H1 (cell line): Measurements from ENCODE around the gene DAGLA. TPM values are rescaled to one million over a fixed set of nuclear protein-coding genes. Genes with fewer than 3 reads are reported as not detected.

ENCODE experiments used
- CTCF ChIA-PET: fragments of 300-600 bp; sonication (Branson Sonifier 250); formaldehyde crosslinking; loops from one replicate; lab custom pipeline; 2021; ENCODE audit not compliant: partially characterized antibody; lab: Charles Lee
- POLR2A ChIA-PET: fragments of 300-600 bp; sonication (Branson Sonifier 250); formaldehyde crosslinking; loops from one replicate; lab custom pipeline; 2021; ENCODE audit warnings: inconsistent platforms; ENCODE audit not compliant: partially characterized antibody; lab: Charles Lee
- DNase-seq, 2 experiments: peaks; one replicate each; pipeline versions ENCODE4 v3.0.0 to v3.0.0-alpha.2; 2010 to 2022; ENCODE audit warnings: low spot score in 2 of 2, low read depth in 1 of 2, mixed read lengths in 1 of 2
- FAIRE-seq: peaks from 2 replicates; lab custom pipeline; 2011; peaks lifted over from hg19 to GRCh38; lab: Jason Lieb, UNC
- H2AFZ ChIP-seq: 2 replicates; pipeline ENCODE4 v1.8.1; 2012; ENCODE audit warnings: low read length, inconsistent platforms
- H2AK5ac ChIP-seq: 2 replicates; pipeline ENCODE4 v1.6.1; 2013; ENCODE audit warnings: low read depth, low read length
- H2BK120ac ChIP-seq: replicated peaks from 2 replicates; pipeline ENCODE3; 2013; ENCODE audit warnings: low read depth, low read length, inconsistent platforms
- H2BK12ac ChIP-seq: 2 replicates; pipeline ENCODE4 v1.6.1; 2013; ENCODE audit warnings: low read depth, low read length
- H2BK15ac ChIP-seq: 2 replicates; pipeline ENCODE4 v1.6.1; 2013; ENCODE audit warnings: low read length
- H2BK20ac ChIP-seq: 2 replicates; pipeline ENCODE4 v1.6.1; 2013; ENCODE audit warnings: low read length
- H2BK5ac ChIP-seq: 2 replicates; pipeline ENCODE4 v1.6.1; 2013; ENCODE audit warnings: low read depth, low read length
- H3K14ac ChIP-seq: 2 replicates; pipeline ENCODE4 v1.6.1; 2013; ENCODE audit warnings: inconsistent platforms; ENCODE audit not compliant: insufficient read length
- H3K18ac ChIP-seq: 2 replicates; pipeline ENCODE4 v1.6.1; 2013; ENCODE audit warnings: low read length; ENCODE audit errors: extremely low read depth
- H3K23ac ChIP-seq: 2 replicates; pipeline ENCODE4 v1.6.1; 2013; ENCODE audit warnings: inconsistent platforms; ENCODE audit not compliant: insufficient read length
- H3K23me2 ChIP-seq: 2 replicates; pipeline ENCODE4 v1.6.1; 2013; ENCODE audit warnings: low read depth, low read length
- H3K27ac ChIP-seq: 2 replicates; pipeline ENCODE4 v1.6.1; 2011; ENCODE audit warnings: low read depth, low read length, inconsistent platforms
- H3K27me3 ChIP-seq, 4 experiments: replicated peaks in 1 of 4; 1 replicate in 1 of 4; 2 replicates in 3 of 4; pipeline versions ENCODE4 v1.6.1 to v1.8.1; 2011 to 2013; ENCODE audit warnings: low read length in 3 of 4, mild to moderate bottlenecking in 3 of 4, inconsistent platforms in 2 of 4, mixed read lengths in 2 of 4, moderate library complexity in 1 of 4; ENCODE audit not compliant: control insufficient read depth in 3 of 4, insufficient read depth in 3 of 4; ENCODE audit errors: extremely low read depth in 1 of 4
- H3K36me3 ChIP-seq, 4 experiments: 2 replicates each; pipeline versions ENCODE4 v1.6.1 to v1.8.1; 2011 to 2013; ENCODE audit warnings: mild to moderate bottlenecking in 4 of 4, low read length in 3 of 4, moderate library complexity in 2 of 4, control low read depth in 1 of 4, inconsistent platforms in 1 of 4; ENCODE audit not compliant: insufficient read depth in 4 of 4, control insufficient read depth in 2 of 4
- H3K4ac ChIP-seq: replicated peaks from 2 replicates; pipeline ENCODE3; 2013; ENCODE audit warnings: low read length, low read depth, mixed read lengths, inconsistent platforms; ENCODE audit not compliant: insufficient read length
- H3K4me1 ChIP-seq, 4 experiments: replicated peaks in 1 of 4; 1 replicate in 1 of 4; 2 replicates in 3 of 4; pipeline versions ENCODE4 v1.6.1 to v1.8.1; 2011 to 2013; ENCODE audit warnings: low read length in 3 of 4, inconsistent platforms in 2 of 4, mixed read lengths in 1 of 4; ENCODE audit not compliant: insufficient read depth in 4 of 4, control insufficient read depth in 3 of 4
- H3K4me2 ChIP-seq, 2 experiments: 2 replicates each; pipeline versions ENCODE4 v1.6.1 to v1.8.1; 2011 to 2013; ENCODE audit warnings: low read depth in 2 of 2, low read length in 2 of 2, control low read depth in 1 of 2, inconsistent platforms in 1 of 2, mild to moderate bottlenecking in 1 of 2; ENCODE audit not compliant: insufficient read depth in 1 of 2
- H3K4me3 ChIP-seq, 4 experiments: fragments of 200-600, 300-600 bp in 1 of 4; sonication (generic), shearing (Covaris generic), sonication (Bioruptor Twin) in 1 of 4; 2 replicates each; pipeline versions ENCODE4 v1.5.1 to v1.8.1; 2011 to 2016; ENCODE audit warnings: low read length in 4 of 4, low read depth in 3 of 4, control low read depth in 2 of 4, inconsistent platforms in 2 of 4, mild to moderate bottlenecking in 2 of 4, mixed read lengths in 1 of 4, moderate library complexity in 1 of 4; ENCODE audit not compliant: insufficient read depth in 2 of 4; ENCODE audit errors: extremely low read depth in 1 of 4
- H3K56ac ChIP-seq: replicated peaks from 2 replicates; pipeline ENCODE3; 2013; ENCODE audit warnings: low read depth, mild to moderate bottlenecking, mixed read lengths, low read length, inconsistent platforms; ENCODE audit not compliant: insufficient read length
- H3K79me1 ChIP-seq: 2 replicates; pipeline ENCODE4 v1.6.1; 2013; ENCODE audit warnings: low read depth, low read length, control low read depth
- H3K79me2 ChIP-seq, 2 experiments: 2 replicates each; pipeline versions ENCODE4 v1.6.1 to v1.8.1; 2012 to 2013; ENCODE audit warnings: low read length in 2 of 2, mild to moderate bottlenecking in 2 of 2, inconsistent platforms in 1 of 2; ENCODE audit not compliant: insufficient read depth in 2 of 2, control insufficient read depth in 1 of 2
- H3K9ac ChIP-seq, 4 experiments: replicated peaks in 1 of 4; 1 replicate in 1 of 4; 2 replicates in 3 of 4; pipeline versions ENCODE4 v1.6.1 to v1.8.1; 2011 to 2013; ENCODE audit warnings: low read depth in 3 of 4, low read length in 3 of 4, control low read depth in 2 of 4, mild to moderate bottlenecking in 2 of 4, moderate library complexity in 2 of 4, inconsistent platforms in 1 of 4; ENCODE audit errors: extremely low read depth in 1 of 4
- H3K9me3 ChIP-seq, 2 experiments: 2 replicates each; pipeline versions ENCODE4 v1.6.1 to v1.8.1; 2012 to 2013; ENCODE audit warnings: mild to moderate bottlenecking in 2 of 2, moderate library complexity in 2 of 2, control low read depth in 1 of 2, inconsistent platforms in 1 of 2, low read depth in 1 of 2, low read length in 1 of 2, mixed read lengths in 1 of 2; ENCODE audit not compliant: insufficient read depth in 2 of 2
- H4K20me1 ChIP-seq, 2 experiments: replicated peaks in 1 of 2; 2 replicates each; pipeline versions ENCODE3 to v1.8.1; 2011 to 2013; ENCODE audit warnings: inconsistent platforms in 2 of 2, low read length in 2 of 2, mild to moderate bottlenecking in 1 of 2; ENCODE audit not compliant: insufficient read depth in 2 of 2, control insufficient read depth in 1 of 2
- H4K5ac ChIP-seq: 2 replicates; pipeline ENCODE4 v1.6.1; 2013; ENCODE audit warnings: low read length, low read depth, mixed read lengths, inconsistent platforms; ENCODE audit not compliant: insufficient read length
- H4K8ac ChIP-seq: 2 replicates; pipeline ENCODE4 v1.8.0; 2013; ENCODE audit warnings: mild to moderate bottlenecking, moderate library complexity, low read length, inconsistent platforms; ENCODE audit not compliant: insufficient read depth; ENCODE audit errors: extremely low read depth
- H4K91ac ChIP-seq: replicated peaks from 2 replicates; pipeline ENCODE3; 2013; ENCODE audit warnings: low read length, mixed read lengths, inconsistent platforms; ENCODE audit not compliant: insufficient read length
- PHF8 ChIP-seq: fragments of 200-600 bp; sonication (generic); conservative IDR thresholded peaks from 2 replicates; pipeline ENCODE4 v1.7.1; 2012; ENCODE audit warnings: low read depth, mild to moderate bottlenecking, inconsistent platforms, low read length, moderate library complexity
- RAD21 ChIP-seq, 2 experiments: IDR thresholded peaks in 1 of 2; conservative IDR thresholded peaks in 1 of 2; 2 replicates each; pipeline ENCODE4 v1.6.1; 2011; ENCODE audit warnings: low read depth in 2 of 2, low read length in 2 of 2, improper control_type of control experiment in 1 of 2, inconsistent platforms in 1 of 2, mild to moderate bottlenecking in 1 of 2, moderate library complexity in 1 of 2
- WGBS, 2 experiments: shearing (Covaris generic) in 1 of 2; methylation state at CpG; one replicate each; pipeline versions ENCODE4 v1.1.6 to v1.1.7; 2013 to 2015; ENCODE audit warnings: low lambda C conversion rate in 2 of 2, mixed read lengths in 2 of 2, inconsistent platforms in 1 of 2, low coverage in 1 of 2, missing lambda C conversion rate in 1 of 2; ENCODE audit not compliant: insufficient replicate concordance in 2 of 2, insufficient coverage in 1 of 2, insufficient read length in 1 of 2; ENCODE audit errors: extremely low coverage in 1 of 2, missing lambda C conversion rate in 1 of 2; 5-methylcytosine and 5-hydroxymethylcytosine counted together
- polyA plus RNA-seq, 7 experiments: library from polyadenylated mRNA; depleted of rRNA in 3 of 7; stranded (reverse) in 5 of 7; unstranded in 2 of 7; fragments of >200 nt in 5 of 7; fragments of 200-250 nt in 2 of 7; gene quantifications; 1 replicate in 5 of 7; 2 replicates in 1 of 7; 4 replicates in 1 of 7; pipeline versions ENCODE4 v1.2.1 to v1.2.3, GENCODE V29; 2011 to 2013; ENCODE audit warnings: missing spikeins in 2 of 7, mixed read lengths in 2 of 7
- total RNA-seq: library from RNA; stranded (reverse); fragmentation: NEBNext Ultra II Directional; extraction: Animal tissue kit (Norgen Biotek cat#: 25700); gene quantifications from 2 replicates; pipeline ENCODE4 v1.2.1, GENCODE V29; 2021

The DAGLA gene
- total and polyA plus RNA-seq, 2 of the 8 experiments (the other 6 are each of a cell fraction or from before 2014, with no cell fraction given) = 3.6 to 6.6 TPM

- H4K5ac ChIP-seq = no peak overlapping the region
- H4K20me1 ChIP-seq = no peaks in the 10 kb centered on the region
- H2AK5ac ChIP-seq = no peak overlapping the region
- H3K23me2 ChIP-seq = no peaks in the 10 kb centered on the region
- FAIRE-seq (no peak), DNase-seq (no peak)
- no peak overlapping the region for H3K14ac ChIP-seq
- POLR2A ChIA-PET = no interaction called here
- H4K8ac ChIP-seq = no peak overlapping the region
- H3K4me1 ChIP-seq = peaks cover 5 to 10% (median 8%) of the 10 kb centered on the region in 4 experiments
- no peak overlapping the region for H2BK20ac ChIP-seq
- H3K79me1 ChIP-seq = no peaks in the 10 kb centered on the region; the same call in 1 of the 2 replicates
- no peak overlapping the region for H2BK12ac ChIP-seq
- H3K79me2 ChIP-seq = no peaks in the 10 kb centered on the region
- H3K4ac ChIP-seq = no peak overlapping the region
- no peak overlapping the region for H3K23ac ChIP-seq
- TF ChIP-seq RAD21 (IDR thresholded peaks at IDR 0.05 in 1 of 2, conservative IDR thresholded peaks at IDR 0.05 in 1 of 2; ENCODE audit: low read depth in 2 of 2, low read length in 2 of 2) (no peak), PHF8 (no peak)
- TF ChIP-seq, all 59 proteins: peak for 0
- Histone ChIP-seq H3K56ac (no peak overlapping the region), H2BK5ac (no peak overlapping the region), H3K27ac (no peak overlapping the region), H2BK15ac (no peak overlapping the region), H4K91ac (peak overlapping the region; percentile 17), H3K27me3 (no peaks in the 10 kb centered on the region), H2AFZ (no peak overlapping the region), H3K9me3 (no peaks in the 10 kb centered on the region), H3K4me2 (no peak overlapping the region), H3K9ac (no peak overlapping the region), H3K4me3 (no peak overlapping the region), H2BK120ac (no peak overlapping the region), H3K18ac (no peak overlapping the region; the same call in 1 of the 2 replicates), H3K36me3 (no peaks in the 10 kb centered on the region)
- WGBS, 2 experiments = 85% methylated on average over 11 of the region's 11 CpGs; no CpG with 5 or more reads in 1 of the 2 experiments
- CTCF ChIA-PET = interaction anchor here (0.6 to 1.3 kb wide), 3 partner anchors 25 to 150 kb away, joined by 3 read pairs; no protein-coding TSS in a partner anchor
Measured at GRCh38 chr11:61657566-61658290, 22.5 kb upstream of the DAGLA start.
